ENCODE data around the gene DCAF5.
A peak's percentile ranks its signal among the peaks of the same experiment; 100 is the strongest.

DCAF5 gene

DNA sequence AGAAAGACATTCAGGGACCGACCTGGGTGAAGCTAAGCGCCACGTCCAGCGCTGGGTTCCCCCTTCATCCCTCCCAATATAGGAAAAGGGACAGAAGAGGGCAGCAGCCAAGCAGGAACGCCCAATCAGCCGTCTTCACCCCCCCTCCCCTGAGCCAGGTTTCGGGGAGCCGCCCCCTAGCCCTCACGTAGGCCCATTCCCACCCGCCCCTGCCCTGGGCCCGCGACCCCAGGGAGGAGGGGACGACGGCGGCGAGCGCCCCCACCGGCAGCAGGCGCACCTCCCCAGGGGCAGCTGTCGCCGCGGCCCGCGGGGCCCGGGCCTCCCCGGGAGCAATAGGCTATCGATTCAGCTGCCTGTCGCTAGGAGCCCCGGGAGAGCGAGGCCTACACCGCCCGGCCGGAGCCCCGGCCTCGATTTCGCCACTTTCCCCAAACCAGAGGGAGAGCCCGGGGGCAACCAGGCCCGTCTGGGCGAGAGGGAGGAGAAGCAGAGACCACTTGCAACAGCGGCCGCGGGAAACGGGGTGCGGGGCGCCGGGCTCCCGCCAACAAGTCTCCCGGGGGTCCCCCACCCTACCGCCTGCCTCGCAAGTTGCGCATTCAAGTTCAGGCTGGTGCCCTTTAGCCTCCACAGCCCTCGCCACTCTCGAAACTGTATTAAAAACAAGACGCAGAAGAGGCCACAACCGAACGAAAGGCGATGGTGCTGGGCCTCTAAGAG, 1.3 kb downstream of the DCAF5 start:
- H3K27me3 Mint-ChIP-seq (ENCODE audit: low read depth, poor library complexity): peaks cover 12% of the 10 kb centered on the region
- peaks cover 42% of the 10 kb centered on the region for H3K4me1 Mint-ChIP-seq
- peak; percentile 87 for DNase-seq
- TF ChIP-seq, protein P1, sequence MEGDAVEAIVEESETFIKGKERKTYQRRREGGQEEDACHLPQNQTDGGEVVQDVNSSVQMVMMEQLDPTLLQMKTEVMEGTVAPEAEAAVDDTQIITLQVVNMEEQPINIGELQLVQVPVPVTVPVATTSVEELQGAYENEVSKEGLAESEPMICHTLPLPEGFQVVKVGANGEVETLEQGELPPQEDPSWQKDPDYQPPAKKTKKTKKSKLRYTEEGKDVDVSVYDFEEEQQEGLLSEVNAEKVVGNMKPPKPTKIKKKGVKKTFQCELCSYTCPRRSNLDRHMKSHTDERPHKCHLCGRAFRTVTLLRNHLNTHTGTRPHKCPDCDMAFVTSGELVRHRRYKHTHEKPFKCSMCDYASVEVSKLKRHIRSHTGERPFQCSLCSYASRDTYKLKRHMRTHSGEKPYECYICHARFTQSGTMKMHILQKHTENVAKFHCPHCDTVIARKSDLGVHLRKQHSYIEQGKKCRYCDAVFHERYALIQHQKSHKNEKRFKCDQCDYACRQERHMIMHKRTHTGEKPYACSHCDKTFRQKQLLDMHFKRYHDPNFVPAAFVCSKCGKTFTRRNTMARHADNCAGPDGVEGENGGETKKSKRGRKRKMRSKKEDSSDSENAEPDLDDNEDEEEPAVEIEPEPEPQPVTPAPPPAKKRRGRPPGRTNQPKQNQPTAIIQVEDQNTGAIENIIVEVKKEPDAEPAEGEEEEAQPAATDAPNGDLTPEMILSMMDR (IDR thresholded peaks at IDR 0.05): peak; percentile 54
- peak overlapping the region; percentile 93 for H3K27ac Mint-ChIP-seq
- peaks cover 22% of the 10 kb centered on the region for H3K36me3 Mint-ChIP-seq (ENCODE audit: low read depth)
- H3K9me3 Mint-ChIP-seq: no peaks in the 10 kb centered on the region
- H3K4me3 Mint-ChIP-seq: peak overlapping the region; percentile 95

- no peak for DNase-seq
- H3K27me3 Mint-ChIP-seq (ENCODE audit: low read depth, poor library complexity): peaks cover under 1% of the 10 kb centered on the region
- TF ChIP-seq, protein P1 (IDR thresholded peaks at IDR 0.05): no peak
- H3K27ac Mint-ChIP-seq: no peak overlapping the region
- peak overlapping the region; percentile 95 for H3K4me3 Mint-ChIP-seq
- H3K4me1 Mint-ChIP-seq: peaks cover 35% of the 10 kb centered on the region
- H3K9me3 Mint-ChIP-seq: no peaks in the 10 kb centered on the region
- peaks cover 32% of the 10 kb centered on the region for H3K36me3 Mint-ChIP-seq (ENCODE audit: low read depth)
These were observed 3.3 kb downstream of the DCAF5 start for GRCh38 chr14:69149461-69150244.

GRCh38 chr14:69142101-69142500, 10.8 kb downstream of the DCAF5 start:
- Mint-ChIP-seq H3K9me3 (no peaks in the 10 kb centered on the region), H3K27ac (peak overlapping the region; percentile 61), H3K4me1 (peaks cover 42% of the 10 kb centered on the region), H3K4me3 (peak overlapping the region; percentile 1), H3K27me3 (ENCODE audit: low read depth, poor library complexity) (no peaks in the 10 kb centered on the region), H3K36me3 (ENCODE audit: low read depth) (peaks cover 33% of the 10 kb centered on the region)
- DNase-seq: peak; percentile 29
- TF ChIP-seq, protein P1 (IDR thresholded peaks at IDR 0.05): no peak

- Mint-ChIP-seq H3K4me3 (no peak overlapping the region), H3K27me3 (ENCODE audit: low read depth, poor library complexity) (no peaks in the 10 kb centered on the region), H3K27ac (no peak overlapping the region), H3K9me3 (no peaks in the 10 kb centered on the region), H3K36me3 (ENCODE audit: low read depth) (peaks cover 33% of the 10 kb centered on the region), H3K4me1 (peaks cover 42% of the 10 kb centered on the region)
- DNase-seq: no peak
- TF ChIP-seq, protein P1 (IDR thresholded peaks at IDR 0.05): no peak
These were observed 11.4 kb downstream of the DCAF5 start for GRCh38 chr14:69141550-69141949.

GRCh38 chr14:69139743-69140142, 13.2 kb downstream of the DCAF5 start:
- Mint-ChIP-seq H3K4me3 (no peak overlapping the region), H3K27me3 (ENCODE audit: low read depth, poor library complexity) (no peaks in the 10 kb centered on the region), H3K4me1 (peaks cover 49% of the 10 kb centered on the region), H3K36me3 (ENCODE audit: low read depth) (peaks cover 23% of the 10 kb centered on the region), H3K27ac (no peak overlapping the region), H3K9me3 (no peaks in the 10 kb centered on the region)
- no peak for DNase-seq
- TF ChIP-seq, protein P1 (IDR thresholded peaks at IDR 0.05): no peak

All from nephron progenitor cell (in vitro differentiated cells).